ENCODE measurements around the gene WWTR1.

WWTR1 gene

GRCh38 chr3:149667576-149667975, 9.8 kb upstream of the WWTR1 start:
- H3K4me3 ChIP-seq (replicated peaks; ENCODE audit: insufficient read depth, low read length): no peak overlapping the region
- DNase-seq (ENCODE audit: low read depth in 1 of 2, low spot score in 1 of 2): no peak
- no peak overlapping the region for H3K27ac ChIP-seq (replicated peaks)
- TF ChIP-seq POLR2AphosphoS5 (IDR thresholded peaks at IDR 0.05; ENCODE audit: low read depth) (no peak), CTCF (IDR thresholded peaks at IDR 0.05; ENCODE audit: insufficient read depth, low read length) (no peak), SPI1 (IDR thresholded peaks at IDR 0.05; ENCODE audit: borderline replicate concordance, low read depth) (no peak), REST (IDR thresholded peaks at IDR 0.05; ENCODE audit: insufficient replicate concordance, low read depth) (no peak), GABPA (IDR thresholded peaks at IDR 0.05; ENCODE audit: low read depth) (no peak)
- H3K27me3 ChIP-seq (ENCODE audit: insufficient read depth, poor library complexity, severe bottlenecking): peaks cover 4% of the 10 kb centered on the region

GRCh38 chr3:149663966-149664365, 6.1 kb upstream of the WWTR1 start:
- TF ChIP-seq POLR2AphosphoS5 (IDR thresholded peaks at IDR 0.05; ENCODE audit: low read depth) (no peak), GABPA (IDR thresholded peaks at IDR 0.05; ENCODE audit: low read depth) (no peak), CTCF (IDR thresholded peaks at IDR 0.05; ENCODE audit: insufficient read depth, low read length) (no peak), SPI1 (IDR thresholded peaks at IDR 0.05; ENCODE audit: borderline replicate concordance, low read depth) (no peak), REST (IDR thresholded peaks at IDR 0.05; ENCODE audit: insufficient replicate concordance, low read depth) (no peak)
- no peak for DNase-seq (ENCODE audit: low read depth in 1 of 2, low spot score in 1 of 2)
- Histone ChIP-seq H3K27ac (replicated peaks) (no peak overlapping the region), H3K27me3 (ENCODE audit: insufficient read depth, poor library complexity, severe bottlenecking) (peaks cover 16% of the 10 kb centered on the region), H3K4me3 (replicated peaks; ENCODE audit: insufficient read depth, low read length) (no peak overlapping the region)

- TF ChIP-seq GABPA (IDR thresholded peaks at IDR 0.05; ENCODE audit: low read depth): no peak
- no peak for TF ChIP-seq POLR2AphosphoS5 (IDR thresholded peaks at IDR 0.05; ENCODE audit: low read depth)
- no peak for TF ChIP-seq REST (IDR thresholded peaks at IDR 0.05; ENCODE audit: insufficient replicate concordance, low read depth)
- TF ChIP-seq CTCF (IDR thresholded peaks at IDR 0.05; ENCODE audit: insufficient read depth, low read length): no peak
- TF ChIP-seq SPI1 (IDR thresholded peaks at IDR 0.05; ENCODE audit: borderline replicate concordance, low read depth): no peak
- DNase-seq (ENCODE audit: low read depth in 1 of 2, low spot score in 1 of 2): no peak
- Histone ChIP-seq H3K27ac (replicated peaks) (no peak overlapping the region), H3K4me3 (replicated peaks; ENCODE audit: insufficient read depth, low read length) (no peak overlapping the region), H3K27me3 (ENCODE audit: insufficient read depth, poor library complexity, severe bottlenecking) (peaks cover 32% of the 10 kb centered on the region)
These were observed 4.5 kb upstream of the WWTR1 start for GRCh38 chr3:149662240-149662887.

Measured in HL-60 (cell line).